RWPE2 (cell line): ENCODE data around the gene MANEA.

ENCODE experiments used
- ATAC-seq: fragments of 200-7000 bp; cut with Tn5 transposase; 3 replicates; pipeline ENCODE4 v1.9.1; 2021; ENCODE audit warnings: low read depth
- DNase-seq: peaks from one replicate; pipeline ENCODE4 v3.0.0-alpha.2; 2020; ENCODE audit warnings: low spot score
- H3K27ac ChIP-seq: fragments of 450-650 bp; 2 replicates; pipeline ENCODE4 v1.5.1; 2017; ENCODE audit warnings: mild to moderate bottlenecking; ENCODE audit not compliant: poor library complexity, severe bottlenecking
- H3K27me3 ChIP-seq: fragments of 250-450 bp; sonication (Bioruptor Pico); 2 replicates; pipeline ENCODE4 v1.5.1; 2021; ENCODE audit warnings: mild to moderate bottlenecking, moderate library complexity; ENCODE audit not compliant: insufficient read depth, poor library complexity, severe bottlenecking
- H3K36me3 ChIP-seq: fragments of 250-450 bp; sonication (Bioruptor Pico); 2 replicates; pipeline ENCODE4 v1.5.1; 2020; ENCODE audit warnings: low read depth, mild to moderate bottlenecking, moderate library complexity
- H3K4me1 ChIP-seq: fragments of 250-450 bp; sonication (Bioruptor Pico); 2 replicates; pipeline ENCODE4 v1.5.1; 2021; ENCODE audit warnings: mild to moderate bottlenecking, moderate library complexity; ENCODE audit not compliant: insufficient read depth, poor library complexity, severe bottlenecking
- H3K4me3 ChIP-seq: fragments of 250-450 bp; sonication (Bioruptor Pico); 2 replicates; pipeline ENCODE4 v1.5.1; 2021; ENCODE audit warnings: mild to moderate bottlenecking, moderate library complexity; ENCODE audit not compliant: severe bottlenecking
- H3K9me3 ChIP-seq: fragments of 250-450 bp; sonication (Bioruptor Pico); 2 replicates; pipeline ENCODE4 v1.5.1; 2021; ENCODE audit warnings: mild to moderate bottlenecking, moderate library complexity; ENCODE audit not compliant: severe bottlenecking
- TF ChIP-seq, protein P1 (sequence below): fragments of 450-650 bp; IDR thresholded peaks from one replicate; pipeline ENCODE4 v1.5.1; 2017; ENCODE audit warnings: mild to moderate bottlenecking, moderate library complexity; ENCODE audit not compliant: poor library complexity, severe bottlenecking

The MANEA gene

GRCh38 chr6:95544517-95545225 is 32.7 kb upstream of the MANEA start:
- ATAC-seq (no peak), DNase-seq (no peak)
- Histone ChIP-seq H3K9me3 (no peaks in the 10 kb centered on the region), H3K27me3 (no peaks in the 10 kb centered on the region), H3K27ac (no peak overlapping the region), H3K36me3 (no peaks in the 10 kb centered on the region), H3K4me1 (no peaks in the 10 kb centered on the region), H3K4me3 (no peak overlapping the region)
- TF ChIP-seq, protein P1, sequence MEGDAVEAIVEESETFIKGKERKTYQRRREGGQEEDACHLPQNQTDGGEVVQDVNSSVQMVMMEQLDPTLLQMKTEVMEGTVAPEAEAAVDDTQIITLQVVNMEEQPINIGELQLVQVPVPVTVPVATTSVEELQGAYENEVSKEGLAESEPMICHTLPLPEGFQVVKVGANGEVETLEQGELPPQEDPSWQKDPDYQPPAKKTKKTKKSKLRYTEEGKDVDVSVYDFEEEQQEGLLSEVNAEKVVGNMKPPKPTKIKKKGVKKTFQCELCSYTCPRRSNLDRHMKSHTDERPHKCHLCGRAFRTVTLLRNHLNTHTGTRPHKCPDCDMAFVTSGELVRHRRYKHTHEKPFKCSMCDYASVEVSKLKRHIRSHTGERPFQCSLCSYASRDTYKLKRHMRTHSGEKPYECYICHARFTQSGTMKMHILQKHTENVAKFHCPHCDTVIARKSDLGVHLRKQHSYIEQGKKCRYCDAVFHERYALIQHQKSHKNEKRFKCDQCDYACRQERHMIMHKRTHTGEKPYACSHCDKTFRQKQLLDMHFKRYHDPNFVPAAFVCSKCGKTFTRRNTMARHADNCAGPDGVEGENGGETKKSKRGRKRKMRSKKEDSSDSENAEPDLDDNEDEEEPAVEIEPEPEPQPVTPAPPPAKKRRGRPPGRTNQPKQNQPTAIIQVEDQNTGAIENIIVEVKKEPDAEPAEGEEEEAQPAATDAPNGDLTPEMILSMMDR: no peak

- no peaks in the 10 kb centered on the region for H3K36me3 ChIP-seq
- ATAC-seq (no peak), DNase-seq (no peak)
- no peaks in the 10 kb centered on the region for H3K9me3 ChIP-seq
- no peak overlapping the region for H3K4me3 ChIP-seq
- H3K4me1 ChIP-seq: no peaks in the 10 kb centered on the region
- H3K27ac ChIP-seq: no peak overlapping the region
- TF ChIP-seq, protein P1: no peak
- no peaks in the 10 kb centered on the region for H3K27me3 ChIP-seq
Observed at GRCh38 chr6:95545226-95545625, 32.1 kb upstream of the MANEA start.

DNA sequence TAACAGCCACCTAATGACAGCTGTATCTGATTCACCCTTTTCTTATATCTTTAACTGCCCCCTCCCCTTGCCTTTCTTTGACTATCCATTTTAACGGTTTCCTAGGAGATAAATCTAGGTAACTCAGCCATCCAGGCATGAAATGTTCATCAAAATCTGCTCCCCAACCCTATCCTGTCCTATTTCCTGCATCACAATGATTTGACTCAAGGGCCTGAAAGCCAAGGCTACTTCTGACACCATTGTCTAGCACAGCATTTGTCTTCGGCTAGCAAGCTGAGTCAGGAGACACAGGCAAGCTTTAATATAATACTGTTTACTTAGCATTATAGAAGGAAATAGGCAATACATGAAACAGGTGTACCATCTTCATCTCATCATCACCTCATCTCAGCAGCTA is 31.6 kb upstream of the MANEA start:
- Histone ChIP-seq H3K4me1 (no peaks in the 10 kb centered on the region), H3K27ac (no peak overlapping the region), H3K9me3 (no peaks in the 10 kb centered on the region), H3K27me3 (no peaks in the 10 kb centered on the region), H3K4me3 (no peak overlapping the region), H3K36me3 (no peaks in the 10 kb centered on the region)
- TF ChIP-seq, protein P1: no peak
- DNase-seq (no peak), ATAC-seq (no peak)

GRCh38 chr6:95546148-95546547 is 31.2 kb upstream of the MANEA start:
- no peak for ATAC-seq
- no peak for DNase-seq
- Histone ChIP-seq H3K27ac (no peak overlapping the region), H3K4me1 (no peaks in the 10 kb centered on the region), H3K36me3 (no peaks in the 10 kb centered on the region), H3K4me3 (no peak overlapping the region), H3K9me3 (no peaks in the 10 kb centered on the region), H3K27me3 (no peaks in the 10 kb centered on the region)
- TF ChIP-seq, protein P1: no peak

DNA sequence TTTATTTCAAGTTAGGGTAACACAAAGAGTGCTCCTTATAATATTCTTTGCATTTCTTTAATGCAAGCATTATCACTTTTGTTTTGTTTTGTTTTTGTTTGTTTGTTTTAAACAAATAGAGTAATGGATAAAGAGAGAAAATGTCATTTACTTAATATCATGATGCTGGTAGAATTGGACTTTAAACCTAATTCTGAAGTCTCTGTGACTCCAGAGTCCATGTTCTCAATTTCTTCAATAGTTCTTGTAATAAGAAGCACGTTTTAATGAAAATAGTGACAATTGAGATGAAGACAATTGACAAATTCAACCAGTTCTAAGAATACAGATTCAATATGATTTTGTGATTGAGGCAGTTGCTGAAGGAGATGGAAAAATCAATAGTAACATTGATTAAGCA is 30.3 kb upstream of the MANEA start:
- H3K4me1 ChIP-seq: no peaks in the 10 kb centered on the region
- TF ChIP-seq, protein P1: no peak
- no peaks in the 10 kb centered on the region for H3K27me3 ChIP-seq
- H3K36me3 ChIP-seq: no peaks in the 10 kb centered on the region
- H3K4me3 ChIP-seq: no peak overlapping the region
- DNase-seq (no peak), ATAC-seq (no peak)
- no peak overlapping the region for H3K27ac ChIP-seq
- no peaks in the 10 kb centered on the region for H3K9me3 ChIP-seq
